ENCODE results near the gene PPP2R5C. TPM values are rescaled to one million over a fixed set of nuclear protein-coding genes. Genes with fewer than 3 reads are reported as not detected.
"Not testable (repeated sequence)": the region's sequence is repeated elsewhere in the genome, so short reads cannot be mapped to it uniquely, and the experiment has no call there.

Gene PPP2R5C
- total RNA-seq, 1 experiment from 2014 or later, result 41.4 TPM

DNA sequence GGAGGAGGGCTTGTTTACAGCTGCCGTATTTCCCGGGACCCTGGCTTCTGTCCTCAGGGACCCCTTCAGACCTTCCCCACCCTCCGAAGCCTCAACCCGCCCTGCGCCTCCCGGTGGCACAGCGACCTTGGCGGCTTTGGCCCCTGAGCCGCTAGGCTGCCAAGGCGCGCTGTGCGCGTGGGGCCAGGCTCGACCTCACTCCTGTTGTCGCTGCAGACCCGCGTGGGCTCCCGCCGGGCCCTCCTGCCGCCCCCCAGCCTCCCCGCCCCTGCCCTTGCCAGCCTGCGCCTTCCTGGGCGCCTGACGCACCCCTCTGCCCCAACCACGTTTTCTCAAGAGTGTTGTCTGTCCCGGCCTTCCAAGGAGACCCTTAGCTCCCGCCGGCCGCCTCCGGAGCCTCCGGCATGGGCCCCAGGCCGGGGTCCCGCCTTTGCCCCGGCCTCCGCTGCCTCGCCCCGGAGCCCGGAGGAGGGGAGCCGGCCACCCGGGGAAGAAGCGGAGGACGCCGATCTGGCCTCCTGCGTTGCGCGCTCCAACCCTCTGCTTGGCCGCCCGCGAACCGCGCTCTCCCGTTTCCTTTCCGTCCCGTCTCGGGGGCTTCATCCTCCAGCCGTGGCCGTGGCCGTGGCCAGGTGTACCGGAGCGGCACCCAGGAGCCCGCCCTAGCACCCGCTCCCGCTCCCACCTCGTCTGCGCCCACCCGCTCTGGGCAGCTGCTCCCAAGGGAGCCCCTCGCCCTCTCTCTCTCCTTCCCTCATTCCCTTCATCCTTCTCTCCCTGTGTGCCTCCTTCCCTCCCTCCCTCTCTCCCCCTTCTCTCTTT is 19.9 kb downstream of the PPP2R5C start:
- DNase-seq (ENCODE audit: low spot score), result no peak

DNA sequence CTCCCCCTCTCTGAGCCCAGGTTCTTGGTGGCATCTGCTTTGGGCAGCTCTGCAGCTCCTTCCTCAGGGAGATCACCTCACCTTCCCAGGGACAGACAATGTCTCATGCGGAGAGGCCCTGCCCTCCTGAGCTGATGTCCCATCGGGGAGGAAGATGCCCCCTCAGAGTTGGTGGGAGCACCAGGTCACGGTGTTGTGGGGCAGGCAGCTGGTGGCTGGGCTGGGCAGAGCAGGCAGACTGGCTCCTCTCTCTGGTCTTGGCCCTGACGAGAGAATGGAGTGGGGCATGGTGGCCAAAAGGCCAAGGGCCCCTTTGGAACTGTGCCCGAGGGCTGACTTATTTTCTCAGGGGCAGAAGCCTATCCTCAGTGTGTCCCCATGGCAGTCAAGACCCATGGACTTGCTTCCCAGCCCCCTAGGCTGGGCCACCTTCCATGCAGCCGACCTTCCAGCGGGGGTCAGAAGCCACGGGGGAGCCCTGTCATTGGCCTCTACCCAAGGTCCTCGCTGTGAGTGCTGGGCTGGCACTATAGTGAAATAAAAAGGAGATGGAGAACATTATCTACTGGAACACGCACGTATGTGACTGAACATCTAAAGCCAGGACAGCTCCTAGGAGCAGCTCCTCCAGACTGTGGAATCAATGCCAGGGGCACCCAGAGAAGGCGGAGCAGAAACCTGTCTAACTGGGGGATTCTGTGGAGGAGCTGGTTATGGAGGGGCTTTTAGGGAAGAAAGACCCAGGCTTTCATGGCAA is 21.9 kb downstream of the PPP2R5C start:
- DNase-seq (ENCODE audit: low spot score), result no peak

DNA sequence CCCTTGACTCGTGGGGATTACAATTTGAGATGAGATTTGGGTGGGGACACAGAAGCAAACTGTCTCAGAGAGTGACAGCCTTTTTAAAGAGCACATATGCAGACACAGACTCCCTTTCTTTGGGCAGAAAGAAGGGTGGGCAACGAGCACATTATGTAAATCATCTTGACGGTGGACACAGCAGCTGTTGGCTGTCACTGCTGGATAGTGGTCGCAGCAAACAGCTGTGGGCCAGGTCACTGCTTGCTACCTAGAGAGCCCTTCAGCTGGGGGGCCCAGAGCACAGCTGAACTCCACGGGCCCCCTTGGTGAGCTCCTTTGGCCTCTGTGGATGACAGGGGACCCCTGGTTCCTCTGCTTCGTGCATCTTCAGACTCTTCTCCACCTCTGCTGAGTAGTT is 23.1 kb downstream of the PPP2R5C start:
- DNase-seq (ENCODE audit: low spot score), result no peak

DNA sequence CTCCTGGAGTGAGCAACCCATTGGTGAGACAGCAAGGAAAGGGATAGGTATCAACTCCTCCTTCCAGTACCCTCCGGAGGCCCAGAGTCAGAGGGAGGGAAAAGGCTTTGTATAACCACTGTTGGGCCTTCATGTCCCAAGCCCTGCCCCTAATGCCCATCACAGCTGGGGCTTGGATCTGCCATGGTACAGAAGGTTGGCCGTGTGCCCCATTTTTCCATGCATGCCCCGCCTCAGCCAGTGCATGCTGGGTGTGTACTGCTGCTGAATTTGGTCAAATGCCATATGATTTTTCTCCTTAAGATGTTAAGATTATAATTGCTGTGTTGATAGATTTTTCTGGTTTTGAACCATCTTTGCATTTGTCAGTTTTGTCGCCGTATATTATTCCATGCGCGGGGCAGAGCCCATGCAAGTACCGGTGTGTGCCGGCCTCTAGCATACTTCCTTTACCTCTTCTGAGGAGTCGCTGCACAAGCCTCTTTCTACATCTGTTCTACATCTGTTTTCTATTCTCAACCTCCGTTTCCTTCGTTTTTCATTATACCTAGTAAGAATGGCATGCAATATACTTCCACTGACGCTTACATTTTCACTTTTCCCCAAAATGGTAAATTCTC is 26.6 kb downstream of the PPP2R5C start:
- no peak for DNase-seq (ENCODE audit: low spot score)

DNA sequence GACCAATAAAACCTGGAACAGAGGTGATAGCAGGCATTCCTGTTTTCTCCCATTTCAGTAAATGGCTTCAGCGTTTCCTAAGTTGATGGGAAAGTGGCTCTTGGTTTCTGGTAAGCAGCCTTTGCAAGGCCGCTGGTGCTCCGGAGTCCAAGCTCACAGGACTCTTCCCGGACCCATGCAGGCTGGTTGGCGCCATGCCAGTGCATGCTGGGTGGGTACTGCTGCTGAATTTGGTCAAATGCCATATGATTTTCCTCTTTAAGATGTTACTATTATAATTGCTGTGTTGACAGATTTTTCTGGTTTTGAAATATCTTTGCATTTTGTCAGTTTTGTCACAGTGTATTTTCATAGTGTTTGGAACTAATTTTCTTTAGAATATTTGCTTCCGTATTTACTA is 27.7 kb downstream of the PPP2R5C start:
- DNase-seq (ENCODE audit: low spot score), result no peak

DNA sequence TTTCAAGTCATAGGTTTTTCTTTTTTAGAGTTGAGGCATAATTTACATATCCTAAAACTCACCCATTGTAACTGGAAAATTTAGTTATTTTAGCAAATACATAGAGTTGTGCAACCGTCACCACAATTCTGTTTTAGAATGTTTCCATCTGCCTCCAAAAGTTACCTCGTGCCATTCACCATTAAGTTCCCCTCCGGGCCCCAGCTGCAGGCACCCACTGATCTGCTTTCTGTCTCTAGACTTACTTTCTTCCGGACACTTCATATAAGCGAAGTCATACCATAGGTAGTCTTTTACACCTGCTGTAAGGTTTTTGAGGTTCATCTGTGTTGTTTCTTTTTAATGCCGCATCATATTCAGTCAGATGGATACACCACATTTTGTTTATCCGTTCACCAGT is 28.7 kb downstream of the PPP2R5C start:
- no peak for DNase-seq (ENCODE audit: low spot score)

DNA sequence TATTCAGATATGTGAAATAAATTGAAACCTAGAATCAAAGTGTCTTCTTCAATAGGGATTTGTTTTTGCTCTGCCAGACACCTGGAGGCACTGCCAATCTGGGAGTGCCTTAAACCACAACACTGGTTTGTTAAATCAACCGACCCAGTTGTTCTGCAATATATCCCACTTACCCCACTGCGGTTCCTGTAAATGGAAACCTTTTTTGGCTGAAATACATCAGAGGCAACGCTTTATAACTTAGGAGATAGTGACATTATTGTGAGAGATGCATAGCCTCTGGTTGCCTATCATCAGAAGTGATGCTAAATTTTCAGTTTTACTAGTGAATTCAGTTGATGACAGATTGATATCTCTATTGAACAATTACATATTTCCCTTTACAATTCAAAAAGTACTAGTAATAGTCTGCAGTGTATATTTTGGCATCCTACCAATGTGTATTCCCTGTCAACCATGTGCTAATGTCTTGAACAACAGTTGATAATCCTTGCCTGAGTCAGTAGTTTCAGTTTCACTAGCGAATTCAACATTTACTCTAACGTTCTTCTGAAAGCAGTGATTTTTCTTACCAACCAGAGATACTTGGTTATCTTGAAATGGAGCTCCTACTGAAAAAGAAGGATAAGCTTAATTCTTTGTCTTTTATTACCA is 30.5 kb downstream of the PPP2R5C start:
- DNase-seq (ENCODE audit: low spot score), result no peak

DNA sequence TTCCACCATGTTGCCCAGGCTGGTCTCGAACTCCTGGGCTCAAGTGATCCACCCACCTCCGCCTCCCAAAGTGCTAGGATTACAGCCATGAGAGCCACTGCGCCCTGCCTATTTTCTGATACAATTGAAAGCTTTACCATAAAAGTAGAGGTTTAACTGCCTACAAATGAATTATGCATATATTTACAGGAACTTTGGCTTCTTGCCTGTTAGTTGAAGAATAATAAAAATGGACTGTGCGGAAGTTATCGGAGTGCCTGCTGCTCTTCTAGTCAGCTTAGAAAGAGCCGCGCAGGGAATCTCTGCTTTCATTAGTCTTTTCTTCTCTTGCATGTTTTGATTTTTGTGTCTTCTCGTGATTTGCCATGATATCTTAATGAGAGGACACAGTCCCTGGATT is 34.5 kb downstream of the PPP2R5C start:
- no peak for DNase-seq (ENCODE audit: low spot score)

DNA sequence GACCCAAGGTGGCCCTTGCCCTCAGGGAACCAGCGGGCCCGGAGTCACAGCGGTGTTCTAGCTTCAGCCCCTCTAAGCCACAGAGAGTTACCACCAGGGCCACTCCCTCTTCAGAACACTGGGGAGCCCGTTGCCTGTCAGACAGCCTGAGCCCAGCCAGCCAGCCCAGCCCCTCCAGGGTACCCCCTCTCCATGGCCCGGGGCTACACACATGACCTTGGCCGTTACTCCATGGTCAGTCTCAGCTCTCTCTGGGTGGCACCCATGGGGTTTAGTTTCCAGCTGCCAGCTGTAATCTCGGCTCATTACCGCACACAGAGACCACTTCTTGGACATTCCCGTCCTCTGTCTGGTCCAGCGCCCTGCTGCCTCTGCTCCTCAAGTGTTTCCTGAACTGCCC is 35.0 kb downstream of the PPP2R5C start:
- no peak for DNase-seq (ENCODE audit: low spot score)

DNA sequence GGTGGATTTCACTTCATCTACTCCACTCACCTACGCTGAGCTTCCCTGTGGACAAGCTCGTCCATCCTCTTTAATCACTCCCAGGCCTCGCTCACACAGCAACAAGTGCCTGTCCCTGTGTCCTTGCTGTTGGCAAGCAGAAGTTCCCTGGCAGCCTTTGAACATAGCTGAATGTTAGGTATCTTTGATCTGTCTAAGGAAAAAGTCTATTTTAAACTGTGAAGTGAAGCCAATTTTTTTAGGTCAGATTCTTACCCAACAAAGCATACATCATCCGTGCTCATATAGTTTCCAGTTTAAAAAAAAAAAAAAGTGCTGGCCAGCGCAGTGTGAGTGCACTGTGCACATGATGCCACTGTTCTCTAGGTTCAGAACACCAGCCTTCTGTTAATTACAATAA is 36.3 kb downstream of the PPP2R5C start:
- no peak for DNase-seq (ENCODE audit: low spot score)

DNA sequence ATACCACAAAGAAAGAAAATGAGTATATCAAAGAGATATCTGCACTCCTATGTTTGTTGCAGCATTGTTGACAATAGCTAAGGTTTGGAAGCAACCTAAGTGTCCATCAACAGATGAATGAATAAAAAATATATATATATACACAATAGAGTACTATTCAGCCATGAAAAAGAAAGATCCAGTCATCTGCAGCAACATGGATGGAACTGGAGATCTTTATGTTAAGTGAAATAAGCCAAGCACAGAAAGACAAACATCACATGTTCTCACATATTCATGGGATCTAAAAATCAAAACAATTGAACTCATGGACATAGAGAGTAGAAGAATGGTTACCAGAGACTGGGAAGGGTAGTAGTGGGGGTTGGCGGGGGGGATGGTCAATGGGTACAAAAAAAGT is 42.9 kb downstream of the PPP2R5C start:
- DNase-seq (ENCODE audit: low spot score), result not testable (repeated sequence)

DNA sequence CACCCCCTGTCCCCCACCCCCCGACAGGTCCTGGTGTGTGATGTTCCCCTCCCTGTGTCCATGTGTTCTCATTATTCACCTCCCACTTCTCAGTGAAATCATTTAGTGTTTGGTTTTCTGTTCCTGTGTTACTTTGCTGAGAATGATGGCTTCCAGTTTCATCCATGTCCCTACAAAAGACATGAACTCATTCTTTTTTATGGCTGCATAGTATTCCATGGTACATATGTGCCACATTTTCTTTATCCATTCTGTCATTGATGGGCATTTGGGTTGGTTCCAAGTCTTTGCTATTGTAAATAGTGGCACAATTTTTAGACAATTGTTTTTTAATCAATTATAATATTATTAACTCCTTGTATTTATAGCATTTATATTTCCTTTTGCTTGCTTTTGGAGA is 44.7 kb downstream of the PPP2R5C start:
- not testable (repeated sequence) for DNase-seq (ENCODE audit: low spot score)

DNA sequence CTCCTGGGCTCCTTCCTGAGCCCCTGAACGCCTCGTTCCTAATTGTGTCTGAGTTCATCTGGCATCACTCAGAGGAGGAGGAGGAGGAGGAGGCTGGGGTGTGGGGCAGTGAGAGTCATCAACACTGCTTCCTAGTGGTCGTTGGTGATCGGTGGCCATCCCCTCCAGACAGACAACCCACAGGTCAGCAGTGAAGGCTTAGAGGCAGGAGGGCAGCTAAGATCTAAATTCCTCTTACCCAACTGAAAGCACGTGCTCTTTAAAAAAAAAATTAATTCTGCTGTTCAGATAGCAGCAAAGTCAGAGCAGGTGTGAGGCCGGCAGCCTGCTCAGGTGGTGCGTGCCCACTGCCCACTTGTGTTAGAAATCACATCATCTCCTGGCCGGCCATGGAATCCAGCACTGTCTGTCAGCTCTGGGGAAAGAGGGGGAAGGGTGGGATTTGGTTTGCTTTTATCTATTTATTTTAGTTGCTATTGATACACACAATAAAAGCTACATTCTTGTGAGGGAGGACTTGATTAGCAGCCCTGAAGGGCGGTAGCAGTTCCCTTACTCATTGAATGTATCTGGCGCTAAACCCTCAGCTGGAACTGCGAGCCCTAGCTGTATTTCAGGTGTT is 46.6 kb downstream of the PPP2R5C start:
- DNase-seq (ENCODE audit: low spot score), result peak; percentile 58

DNA sequence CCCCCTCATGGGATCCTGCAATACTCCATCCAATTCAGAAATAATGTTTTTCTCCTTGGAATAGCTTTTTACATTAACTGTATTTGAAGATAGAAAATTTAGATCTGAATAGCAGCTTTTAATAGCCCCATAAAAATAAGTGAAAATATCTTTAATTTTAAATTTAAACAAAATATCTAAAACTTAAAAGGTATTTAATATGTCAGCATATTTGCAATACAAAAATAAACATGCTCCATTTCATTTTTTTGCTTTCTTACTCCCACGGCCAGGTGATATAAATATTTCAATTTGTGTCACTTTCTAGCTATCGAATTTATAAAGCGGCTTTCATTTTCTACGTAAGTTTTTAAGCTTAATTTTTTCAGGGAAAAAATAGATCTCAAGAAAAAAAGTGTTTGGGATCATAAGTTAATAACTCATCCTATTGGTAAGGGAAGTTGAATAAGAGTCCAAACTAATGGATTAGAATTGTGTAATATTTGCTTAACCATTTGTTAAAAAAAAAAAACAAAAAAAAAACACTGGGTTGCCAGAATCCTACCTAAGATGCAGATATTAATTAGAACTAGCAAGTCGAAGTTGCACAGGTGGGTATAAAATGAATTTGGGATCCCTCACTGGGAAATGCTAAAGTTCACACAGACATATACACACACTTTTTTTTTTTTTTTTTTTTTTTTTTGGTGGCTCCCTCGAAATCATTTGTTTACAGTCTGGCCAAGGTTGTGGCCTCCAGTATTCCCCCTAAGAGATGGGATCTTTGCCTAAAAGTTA is 47.6 kb downstream of the PPP2R5C start:
- no peak for DNase-seq (ENCODE audit: low spot score)

DNA sequence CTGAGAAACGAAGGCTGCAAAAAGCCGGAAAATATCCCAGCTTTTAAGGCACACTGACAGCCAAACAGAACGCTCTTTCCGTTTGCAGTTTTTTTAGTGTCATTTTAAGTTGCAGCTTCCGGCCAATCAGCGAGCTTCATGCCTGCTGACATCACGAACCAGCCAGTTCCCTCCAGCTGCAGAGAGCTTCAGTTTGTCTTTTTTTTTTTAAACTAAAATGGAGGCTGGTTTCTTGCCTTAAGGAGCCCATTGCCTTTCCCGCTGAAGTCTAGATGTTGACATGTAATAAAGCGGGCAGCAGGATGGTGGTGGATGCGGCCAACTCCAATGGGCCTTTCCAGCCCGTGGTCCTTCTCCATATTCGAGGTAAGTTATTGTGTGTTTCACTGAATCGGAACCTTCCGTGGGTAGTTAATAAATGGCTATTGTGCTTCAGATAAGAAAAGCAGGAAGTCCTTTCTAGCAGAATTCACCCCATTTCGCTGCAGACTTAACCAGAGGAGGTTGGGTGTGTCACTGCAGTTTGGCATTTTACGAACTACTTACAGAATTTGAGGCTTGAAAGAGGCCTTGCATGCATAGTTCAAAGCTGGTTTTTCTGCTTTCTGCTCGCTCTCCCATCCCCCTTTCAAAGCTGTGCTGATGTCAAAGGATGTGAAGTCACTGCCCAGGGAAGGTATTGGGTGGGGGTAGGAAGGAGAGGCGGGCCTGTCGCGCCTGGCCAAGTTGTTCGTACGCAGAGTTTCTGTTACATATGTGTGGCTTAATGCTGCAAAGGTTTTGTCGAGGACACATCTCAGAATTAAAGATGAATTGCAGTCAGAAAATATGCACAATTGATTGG is 48.4 kb downstream of the PPP2R5C start:
- peak; percentile 87 for DNase-seq (ENCODE audit: low spot score)

DNA sequence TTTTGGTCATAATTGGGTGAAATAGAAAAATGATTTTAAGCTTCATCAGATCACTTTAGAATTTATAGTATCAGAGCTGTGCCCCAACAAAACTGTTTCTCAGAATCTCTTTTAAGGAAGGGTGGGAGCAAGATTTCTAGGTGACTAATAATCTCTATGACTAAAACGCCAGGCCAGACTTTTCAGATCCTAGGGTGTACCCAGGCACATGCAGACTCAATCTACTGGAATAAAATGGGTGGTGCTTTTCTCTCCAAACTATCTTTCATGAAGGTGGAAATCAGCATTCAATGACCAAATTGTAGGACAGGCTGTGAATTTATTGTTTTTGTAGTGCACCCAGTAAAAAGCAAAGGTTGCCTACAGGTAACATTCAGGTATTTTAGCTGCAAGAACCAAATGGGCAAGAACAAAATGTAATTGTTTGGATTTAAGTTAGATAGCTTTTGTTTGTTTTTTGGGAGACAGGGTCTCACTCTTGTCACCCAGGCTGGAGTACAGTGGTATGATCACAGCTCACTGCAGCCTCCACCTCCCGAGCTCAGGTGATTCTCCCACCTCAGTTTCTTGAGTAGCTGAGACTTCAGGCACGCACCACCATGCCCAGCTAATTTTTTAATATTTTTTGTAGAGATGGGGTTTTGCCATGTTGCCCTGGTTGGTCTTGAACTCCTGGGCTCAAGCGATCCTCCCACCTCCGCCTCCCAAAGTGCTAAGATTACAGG is 49.5 kb downstream of the PPP2R5C start:
- DNase-seq (ENCODE audit: low spot score), result peak; percentile 13

DNA sequence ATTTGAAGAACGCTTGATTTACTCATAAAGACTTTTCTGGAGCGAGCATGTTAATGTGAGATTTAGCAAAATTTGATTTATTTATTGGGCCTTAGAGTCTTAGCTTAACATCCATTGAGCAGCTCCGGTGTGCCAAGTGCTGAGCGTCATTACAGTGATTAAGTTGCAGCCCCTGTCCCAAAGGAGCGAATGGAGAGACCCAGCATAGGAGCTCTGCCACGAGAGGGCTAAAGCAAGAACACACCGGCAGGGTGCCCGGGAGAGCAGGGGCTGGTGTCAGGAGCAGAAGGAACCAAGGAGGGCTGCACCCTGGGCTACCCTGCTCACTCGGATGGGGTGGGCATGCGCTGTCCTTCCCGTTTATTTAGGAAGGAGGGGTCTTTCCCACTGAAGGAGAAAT is 50.6 kb downstream of the PPP2R5C start:
- DNase-seq (ENCODE audit: low spot score), result no peak

DNA sequence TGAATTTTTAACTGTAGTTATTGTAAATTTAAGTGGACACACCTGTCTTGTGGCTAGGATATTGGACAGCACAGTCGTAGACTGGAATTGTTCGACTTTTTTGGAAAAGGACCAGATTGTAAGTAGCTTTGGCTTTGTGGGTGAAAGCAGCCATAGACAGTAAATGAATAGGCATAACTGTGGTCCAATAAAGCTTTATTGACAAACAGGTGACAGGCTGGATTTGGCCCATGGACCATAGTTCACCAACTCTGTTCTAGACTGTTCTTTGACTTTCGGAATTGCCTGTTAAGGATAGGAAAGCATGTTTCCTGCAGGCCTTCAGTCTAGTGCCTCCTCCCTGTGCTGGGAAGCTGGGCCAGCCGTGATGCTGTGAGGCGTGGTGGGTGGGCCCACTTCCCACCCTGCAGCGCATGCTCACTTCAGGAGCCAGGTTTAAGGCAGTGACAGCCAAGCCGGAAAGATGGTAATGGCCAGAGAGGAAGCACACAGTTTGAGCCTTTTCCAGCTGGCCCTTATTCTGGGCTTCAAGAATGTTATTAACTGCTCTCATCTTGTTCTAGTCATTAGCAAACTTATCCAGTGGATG is 51.8 kb downstream of the PPP2R5C start:
- no peak for DNase-seq (ENCODE audit: low spot score)

DNA sequence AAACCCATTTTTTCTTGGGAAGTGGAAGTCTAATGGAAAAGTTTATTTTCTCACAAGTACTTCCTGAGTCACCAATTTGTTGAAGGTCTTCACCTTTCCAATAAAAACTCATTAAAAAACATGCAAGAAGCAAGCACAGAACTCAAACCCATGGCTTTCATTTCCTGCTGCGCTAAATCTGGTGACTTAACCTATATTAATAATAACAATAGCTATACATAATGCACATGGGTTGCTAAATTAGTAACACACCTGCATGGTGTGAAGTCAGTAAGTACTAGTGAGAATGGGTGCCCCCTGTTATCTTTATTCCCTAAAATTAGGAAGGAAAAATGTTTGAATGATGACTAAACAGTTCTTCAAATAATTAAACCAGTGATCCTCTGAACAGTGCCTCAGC is 52.3 kb downstream of the PPP2R5C start:
- no peak for DNase-seq (ENCODE audit: low spot score)
